Measurements from ENCODE around the gene PRR30.

The PRR30 gene

DNA sequence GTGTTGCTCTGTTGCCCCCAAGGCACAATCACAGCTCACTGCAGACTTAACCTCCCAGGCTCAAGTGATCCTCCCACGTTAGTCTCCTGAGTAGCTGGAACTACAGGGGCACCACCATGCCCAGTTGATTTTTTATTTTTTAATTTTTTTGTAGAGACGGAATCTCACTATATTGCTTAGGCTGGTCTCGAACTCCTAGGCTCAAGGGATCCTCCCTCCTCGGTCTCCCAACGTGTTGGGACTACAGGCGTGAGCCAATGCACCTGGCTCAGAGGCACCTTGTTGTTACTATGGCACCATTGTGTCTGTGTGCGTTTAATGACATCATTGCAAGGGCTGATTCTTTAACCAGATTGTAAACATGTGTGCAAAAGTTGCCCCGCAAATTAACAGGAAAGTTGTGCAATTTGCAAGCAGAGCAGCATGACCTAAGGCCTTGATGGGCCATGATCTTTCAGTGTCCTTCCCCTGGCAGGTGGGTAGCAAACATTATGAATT is 32.2 kb upstream of the PRR30 start:
- TF ChIP-seq SPI1 (IDR thresholded peaks at IDR 0.05; ENCODE audit: borderline replicate concordance, low read depth): no peak
- no peak for TF ChIP-seq GABPA (IDR thresholded peaks at IDR 0.05; ENCODE audit: low read depth)
- TF ChIP-seq, protein P1, sequence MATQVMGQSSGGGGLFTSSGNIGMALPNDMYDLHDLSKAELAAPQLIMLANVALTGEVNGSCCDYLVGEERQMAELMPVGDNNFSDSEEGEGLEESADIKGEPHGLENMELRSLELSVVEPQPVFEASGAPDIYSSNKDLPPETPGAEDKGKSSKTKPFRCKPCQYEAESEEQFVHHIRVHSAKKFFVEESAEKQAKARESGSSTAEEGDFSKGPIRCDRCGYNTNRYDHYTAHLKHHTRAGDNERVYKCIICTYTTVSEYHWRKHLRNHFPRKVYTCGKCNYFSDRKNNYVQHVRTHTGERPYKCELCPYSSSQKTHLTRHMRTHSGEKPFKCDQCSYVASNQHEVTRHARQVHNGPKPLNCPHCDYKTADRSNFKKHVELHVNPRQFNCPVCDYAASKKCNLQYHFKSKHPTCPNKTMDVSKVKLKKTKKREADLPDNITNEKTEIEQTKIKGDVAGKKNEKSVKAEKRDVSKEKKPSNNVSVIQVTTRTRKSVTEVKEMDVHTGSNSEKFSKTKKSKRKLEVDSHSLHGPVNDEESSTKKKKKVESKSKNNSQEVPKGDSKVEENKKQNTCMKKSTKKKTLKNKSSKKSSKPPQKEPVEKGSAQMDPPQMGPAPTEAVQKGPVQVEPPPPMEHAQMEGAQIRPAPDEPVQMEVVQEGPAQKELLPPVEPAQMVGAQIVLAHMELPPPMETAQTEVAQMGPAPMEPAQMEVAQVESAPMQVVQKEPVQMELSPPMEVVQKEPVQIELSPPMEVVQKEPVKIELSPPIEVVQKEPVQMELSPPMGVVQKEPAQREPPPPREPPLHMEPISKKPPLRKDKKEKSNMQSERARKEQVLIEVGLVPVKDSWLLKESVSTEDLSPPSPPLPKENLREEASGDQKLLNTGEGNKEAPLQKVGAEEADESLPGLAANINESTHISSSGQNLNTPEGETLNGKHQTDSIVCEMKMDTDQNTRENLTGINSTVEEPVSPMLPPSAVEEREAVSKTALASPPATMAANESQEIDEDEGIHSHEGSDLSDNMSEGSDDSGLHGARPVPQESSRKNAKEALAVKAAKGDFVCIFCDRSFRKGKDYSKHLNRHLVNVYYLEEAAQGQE (IDR thresholded peaks at IDR 0.05; ENCODE audit: insufficient replicate concordance, low read depth): no peak
- TF ChIP-seq POLR2AphosphoS5 (IDR thresholded peaks at IDR 0.05; ENCODE audit: low read depth): no peak
- TF ChIP-seq, protein P2, sequence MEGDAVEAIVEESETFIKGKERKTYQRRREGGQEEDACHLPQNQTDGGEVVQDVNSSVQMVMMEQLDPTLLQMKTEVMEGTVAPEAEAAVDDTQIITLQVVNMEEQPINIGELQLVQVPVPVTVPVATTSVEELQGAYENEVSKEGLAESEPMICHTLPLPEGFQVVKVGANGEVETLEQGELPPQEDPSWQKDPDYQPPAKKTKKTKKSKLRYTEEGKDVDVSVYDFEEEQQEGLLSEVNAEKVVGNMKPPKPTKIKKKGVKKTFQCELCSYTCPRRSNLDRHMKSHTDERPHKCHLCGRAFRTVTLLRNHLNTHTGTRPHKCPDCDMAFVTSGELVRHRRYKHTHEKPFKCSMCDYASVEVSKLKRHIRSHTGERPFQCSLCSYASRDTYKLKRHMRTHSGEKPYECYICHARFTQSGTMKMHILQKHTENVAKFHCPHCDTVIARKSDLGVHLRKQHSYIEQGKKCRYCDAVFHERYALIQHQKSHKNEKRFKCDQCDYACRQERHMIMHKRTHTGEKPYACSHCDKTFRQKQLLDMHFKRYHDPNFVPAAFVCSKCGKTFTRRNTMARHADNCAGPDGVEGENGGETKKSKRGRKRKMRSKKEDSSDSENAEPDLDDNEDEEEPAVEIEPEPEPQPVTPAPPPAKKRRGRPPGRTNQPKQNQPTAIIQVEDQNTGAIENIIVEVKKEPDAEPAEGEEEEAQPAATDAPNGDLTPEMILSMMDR (IDR thresholded peaks at IDR 0.05; ENCODE audit: insufficient read depth, low read length): no peak
- Histone ChIP-seq H3K27me3 (ENCODE audit: insufficient read depth, poor library complexity, severe bottlenecking) (peaks cover 4% of the 10 kb centered on the region), H3K27ac (replicated peaks) (no peak overlapping the region), H3K4me3 (replicated peaks; ENCODE audit: insufficient read depth, low read length) (no peak overlapping the region)
- DNase-seq (ENCODE audit: low read depth in 1 of 2, low spot score in 1 of 2): no peak

DNA sequence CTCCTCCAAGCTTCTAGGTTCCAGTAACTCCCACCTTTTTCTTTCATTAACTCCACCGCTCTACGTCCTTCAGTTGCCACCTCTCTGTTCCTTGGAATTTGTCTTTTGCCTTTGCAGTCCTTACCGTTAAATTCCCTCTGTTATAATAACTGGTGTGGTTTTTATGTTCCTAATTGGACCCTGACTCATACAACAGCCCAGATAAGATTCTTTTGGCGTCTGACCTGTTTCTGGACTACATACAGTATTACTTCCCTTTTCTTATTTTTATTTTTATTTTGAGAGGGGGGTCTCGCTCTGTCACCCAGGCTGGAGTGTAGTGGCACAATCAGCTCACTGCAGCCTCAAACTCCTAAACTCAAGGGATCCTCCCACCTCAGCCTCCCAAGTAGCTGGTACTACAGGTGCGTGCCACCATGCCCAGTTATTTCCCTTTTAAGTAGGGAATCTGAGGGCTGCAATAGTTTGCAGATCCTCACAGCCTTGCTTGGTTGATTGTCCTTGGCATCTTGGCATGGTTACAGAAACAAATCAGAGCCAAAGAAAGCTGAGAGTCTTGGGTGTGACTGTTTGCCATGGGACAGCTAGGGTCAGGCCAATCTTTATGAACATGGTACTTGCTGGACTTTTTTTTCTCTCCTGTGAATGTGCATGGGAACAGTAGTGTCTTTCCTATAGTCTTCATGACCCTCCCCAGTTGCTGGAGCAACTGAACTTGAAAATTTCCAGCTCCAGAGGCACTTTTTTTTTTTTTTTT is 31.5 kb upstream of the PRR30 start:
- TF ChIP-seq POLR2AphosphoS5 (IDR thresholded peaks at IDR 0.05; ENCODE audit: low read depth) (no peak), GABPA (IDR thresholded peaks at IDR 0.05; ENCODE audit: low read depth) (no peak), SPI1 (IDR thresholded peaks at IDR 0.05; ENCODE audit: borderline replicate concordance, low read depth) (no peak)
- TF ChIP-seq, protein P1 (IDR thresholded peaks at IDR 0.05; ENCODE audit: insufficient replicate concordance, low read depth): no peak
- TF ChIP-seq, protein P2 (IDR thresholded peaks at IDR 0.05; ENCODE audit: insufficient read depth, low read length): no peak
- Histone ChIP-seq H3K27ac (replicated peaks) (no peak overlapping the region), H3K4me3 (replicated peaks; ENCODE audit: insufficient read depth, low read length) (no peak overlapping the region), H3K27me3 (ENCODE audit: insufficient read depth, poor library complexity, severe bottlenecking) (peaks cover 4% of the 10 kb centered on the region)
- DNase-seq (ENCODE audit: low read depth in 1 of 2, low spot score in 1 of 2): no peak

DNA sequence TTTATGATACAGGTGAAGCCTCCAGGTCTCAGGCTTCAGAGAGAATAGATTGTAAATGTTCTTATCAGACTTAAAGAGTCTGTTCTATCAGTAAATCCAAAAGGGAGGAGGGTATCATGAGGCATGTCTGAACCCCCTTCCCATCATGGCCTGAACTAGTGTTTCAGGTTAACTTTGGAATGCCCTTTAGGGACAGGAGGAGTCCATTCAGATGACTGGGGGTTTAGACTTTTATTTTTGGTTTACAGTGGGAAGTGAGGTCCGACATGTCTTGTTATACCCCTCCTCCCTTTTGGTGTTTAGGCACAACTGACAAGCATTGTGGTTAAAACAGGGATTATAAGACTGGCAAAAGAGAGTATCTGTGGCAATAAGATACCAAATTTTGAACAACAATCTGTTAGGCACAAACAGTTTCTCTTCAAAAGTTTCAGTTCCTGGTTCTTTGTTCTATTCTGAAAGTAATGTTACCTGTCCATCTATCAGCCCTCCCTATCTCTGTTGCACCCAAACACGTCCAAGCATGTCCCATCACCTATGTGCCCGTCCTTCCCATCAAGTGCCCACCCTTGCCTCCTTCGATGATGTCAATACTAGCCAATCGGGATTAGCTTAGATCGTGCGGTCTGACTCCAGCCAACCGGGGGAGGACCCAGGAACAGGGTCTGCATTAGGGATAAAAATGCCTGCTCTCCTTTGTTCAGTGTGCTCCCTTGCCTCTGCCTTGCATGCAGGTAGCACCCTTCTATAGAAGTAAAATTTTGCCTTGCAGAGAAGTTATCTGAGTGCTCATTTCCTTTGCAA is 26.0 kb upstream of the PRR30 start:
- no peaks in the 10 kb centered on the region for H3K27me3 ChIP-seq (ENCODE audit: insufficient read depth, poor library complexity, severe bottlenecking)
- H3K27ac ChIP-seq (replicated peaks): no peak overlapping the region
- TF ChIP-seq, protein P2 (IDR thresholded peaks at IDR 0.05; ENCODE audit: insufficient read depth, low read length): no peak
- TF ChIP-seq SPI1 (IDR thresholded peaks at IDR 0.05; ENCODE audit: borderline replicate concordance, low read depth) (no peak), POLR2AphosphoS5 (IDR thresholded peaks at IDR 0.05; ENCODE audit: low read depth) (no peak), GABPA (IDR thresholded peaks at IDR 0.05; ENCODE audit: low read depth) (no peak)
- TF ChIP-seq, protein P1 (IDR thresholded peaks at IDR 0.05; ENCODE audit: insufficient replicate concordance, low read depth): no peak
- DNase-seq (ENCODE audit: low read depth in 1 of 2, low spot score in 1 of 2): no peak
- no peak overlapping the region for H3K4me3 ChIP-seq (replicated peaks; ENCODE audit: insufficient read depth, low read length)

Measured in HL-60 (cell line).